Psoas muscle (tissue), 8 donors: ENCODE results near the gene CLCN7. TPM values are rescaled to one million over a fixed set of nuclear protein-coding genes. Genes with fewer than 3 reads are reported as not detected.

Experiments used
- ATAC-seq, 4 donors: fragments of 200-7000 bp; cut with Tn5 transposase; one replicate each; pipeline ENCODE4 v1.9.1; 2020; ENCODE audit warnings: moderate library complexity in 3 of 4, mild to moderate bottlenecking in 2 of 4
- DNase-seq, 2 donors: peaks; one replicate each; pipeline ENCODE4 v3.0.0-alpha.2; 2020
- H3K27ac ChIP-seq: fragments of 200-600 bp; one replicate; pipeline ENCODE4 v1.8.0; 2022
- H3K27me3 ChIP-seq, 3 donors: fragments of 200-600 bp in 1 of 3; one replicate each; pipeline versions ENCODE4 v1.6.1 to v1.8.0; 2013 to 2022; ENCODE audit warnings: low read length in 2 of 3, mild to moderate bottlenecking in 2 of 3, moderate library complexity in 1 of 3; ENCODE audit not compliant: insufficient read depth in 3 of 3
- H3K36me3 ChIP-seq, 2 donors: fragments of 200-600 bp in 1 of 2; one replicate each; pipeline versions ENCODE4 v1.6.1 to v1.8.0; 2013 to 2022; ENCODE audit warnings: low read depth in 1 of 2, mild to moderate bottlenecking in 1 of 2, moderate library complexity in 1 of 2; ENCODE audit not compliant: insufficient read depth in 1 of 2
- H3K4me1 ChIP-seq: fragments of 200-600 bp; one replicate; pipeline ENCODE4 v1.8.0; 2022
- H3K4me3 ChIP-seq: fragments of 200-600 bp; one replicate; pipeline ENCODE4 v1.8.0; 2022; ENCODE audit warnings: mild to moderate bottlenecking
- H3K9me3 ChIP-seq: fragments of 200-600 bp; one replicate; pipeline ENCODE4 v1.8.0; 2022
- WGBS, 3 donors: extraction: QIAGEN DNeasy Blood & Tissue Kit; methylation state at CpG; one replicate each; pipeline versions ENCODE4 v1.1.6 to v1.1.7; 2013; 5-methylcytosine and 5-hydroxymethylcytosine counted together
- intact Hi-C, 2 donors: fragments of 100-400 bp; cut with DNase I; formaldehyde crosslinking; loops; one replicate each; pipeline versions ENCODE4 v1.11.0 to v1.14.2; 2022
- polyA plus RNA-seq, 3 donors: library from polyadenylated mRNA; stranded (reverse); fragments of 200-250 nt; gene quantifications; one replicate each; pipeline ENCODE4 v1.2.3, GENCODE V29; 2013
- total RNA-seq, 4 donors: library from RNA; stranded (reverse); fragmentation: NEBNext Ultra II Directional in 2 of 4; extraction: Animal tissue kit (Norgen Biotek cat#: 25700) in 2 of 4; gene quantifications; one replicate each; pipeline versions ENCODE4 v1.2.1 to v1.2.4, GENCODE V29; 2021 to 2023
- TF ChIP-seq, protein P1 (sequence below): fragments of 200-600 bp; IDR thresholded peaks from one replicate; pipeline ENCODE4 v1.8.0; 2022; ENCODE audit warnings: antibody characterized with exemption
- donor health status: healthy with polysubstance abuse.
- donor health status: DM: no; HTN: no; CAD: no; lungs with moderate emphysema.
- donor health status: Bipolar disorder and iron deficiency.
- donor health status: healthy.
- donor health status: DM: yes; HTN: yes; CAD: no.
- donor health status: DM: no; HTN: no; CAD: no.
- donor health status: DM: no; HTN: no; CAD: no.
- donor health status: DM: yes; HTN: yes; CAD: no.

The CLCN7 gene
- total and polyA plus RNA-seq, 7 donors: 27.0 to 65.4 (median 41.2) TPM

DNA sequence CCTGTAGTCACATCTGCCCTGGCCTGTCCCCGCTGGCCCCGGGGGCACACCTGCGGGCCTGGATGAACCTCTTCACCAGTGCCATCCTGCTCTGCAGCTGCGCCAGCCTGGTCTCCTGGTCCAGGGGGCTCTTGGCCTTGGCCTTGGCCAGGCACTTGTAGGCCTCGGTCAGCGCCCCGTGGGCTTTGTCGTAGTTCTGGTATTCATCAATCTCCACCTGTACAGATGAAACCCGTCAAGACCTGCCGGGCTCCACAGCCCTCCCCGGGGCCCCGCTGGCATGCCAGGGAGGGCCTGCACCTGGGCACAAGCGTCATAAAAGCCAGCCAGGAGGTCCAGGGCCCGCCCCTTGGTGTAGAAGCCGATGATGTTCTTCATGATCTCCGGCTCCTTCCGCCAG, 45.0 kb upstream of the CLCN7 start:
- intact Hi-C loops: no loop called here
- ATAC-seq (no peak), DNase-seq (no peak)
- Histone ChIP-seq H3K4me1 (no peaks in the 10 kb centered on the region), H3K9me3 (no peaks in the 10 kb centered on the region), H3K27me3 (no peaks in the 10 kb centered on the region), H3K4me3 (no peak overlapping the region), H3K27ac (no peak overlapping the region), H3K36me3 (peaks cover 0 to 14% of the 10 kb centered on the region in 2 donors)
- WGBS, 3 donors: 92 to 94% (median 94%) methylated on average over 17 of the region's 17 CpGs
- TF ChIP-seq, protein P1, sequence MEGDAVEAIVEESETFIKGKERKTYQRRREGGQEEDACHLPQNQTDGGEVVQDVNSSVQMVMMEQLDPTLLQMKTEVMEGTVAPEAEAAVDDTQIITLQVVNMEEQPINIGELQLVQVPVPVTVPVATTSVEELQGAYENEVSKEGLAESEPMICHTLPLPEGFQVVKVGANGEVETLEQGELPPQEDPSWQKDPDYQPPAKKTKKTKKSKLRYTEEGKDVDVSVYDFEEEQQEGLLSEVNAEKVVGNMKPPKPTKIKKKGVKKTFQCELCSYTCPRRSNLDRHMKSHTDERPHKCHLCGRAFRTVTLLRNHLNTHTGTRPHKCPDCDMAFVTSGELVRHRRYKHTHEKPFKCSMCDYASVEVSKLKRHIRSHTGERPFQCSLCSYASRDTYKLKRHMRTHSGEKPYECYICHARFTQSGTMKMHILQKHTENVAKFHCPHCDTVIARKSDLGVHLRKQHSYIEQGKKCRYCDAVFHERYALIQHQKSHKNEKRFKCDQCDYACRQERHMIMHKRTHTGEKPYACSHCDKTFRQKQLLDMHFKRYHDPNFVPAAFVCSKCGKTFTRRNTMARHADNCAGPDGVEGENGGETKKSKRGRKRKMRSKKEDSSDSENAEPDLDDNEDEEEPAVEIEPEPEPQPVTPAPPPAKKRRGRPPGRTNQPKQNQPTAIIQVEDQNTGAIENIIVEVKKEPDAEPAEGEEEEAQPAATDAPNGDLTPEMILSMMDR: no peak

DNA sequence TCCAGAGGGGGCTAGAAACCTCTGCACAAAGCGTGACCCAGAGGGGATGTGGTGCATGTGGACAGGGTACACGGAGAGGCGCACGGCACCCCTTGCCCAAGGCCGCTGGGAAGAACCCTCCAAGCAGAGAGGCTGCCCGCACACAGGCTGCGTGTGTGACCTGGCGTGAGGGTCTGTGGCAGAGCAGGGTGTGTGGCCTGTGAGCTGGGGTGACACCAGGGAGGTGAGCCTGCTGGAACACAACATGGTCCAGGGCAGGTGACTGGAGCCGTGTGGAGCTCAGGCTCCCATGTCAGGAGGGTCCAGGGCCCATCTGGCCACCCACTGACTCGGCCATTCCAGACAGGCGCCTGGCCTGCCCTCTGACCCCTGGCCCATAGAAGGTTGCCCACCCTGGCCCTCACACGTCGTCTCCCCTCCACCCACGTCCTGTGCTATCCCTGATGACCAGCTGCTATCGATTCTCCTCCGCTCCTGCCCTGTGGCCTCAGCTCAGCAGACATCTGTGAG, 43.9 kb upstream of the CLCN7 start:
- ATAC-seq (peak in 1 of 4 donors; percentile 21), DNase-seq (no peak)
- TF ChIP-seq, protein P1: no peak
- Histone ChIP-seq H3K27me3 (no peaks in the 10 kb centered on the region), H3K27ac (no peak overlapping the region), H3K9me3 (no peaks in the 10 kb centered on the region), H3K36me3 (peaks cover 0 to 14% of the 10 kb centered on the region in 2 donors), H3K4me3 (no peak overlapping the region), H3K4me1 (no peaks in the 10 kb centered on the region)
- intact Hi-C loops: no loop called here
- WGBS, 3 donors: 90 to 92% (median 91%) methylated on average over 16 of the region's 16 CpGs

DNA sequence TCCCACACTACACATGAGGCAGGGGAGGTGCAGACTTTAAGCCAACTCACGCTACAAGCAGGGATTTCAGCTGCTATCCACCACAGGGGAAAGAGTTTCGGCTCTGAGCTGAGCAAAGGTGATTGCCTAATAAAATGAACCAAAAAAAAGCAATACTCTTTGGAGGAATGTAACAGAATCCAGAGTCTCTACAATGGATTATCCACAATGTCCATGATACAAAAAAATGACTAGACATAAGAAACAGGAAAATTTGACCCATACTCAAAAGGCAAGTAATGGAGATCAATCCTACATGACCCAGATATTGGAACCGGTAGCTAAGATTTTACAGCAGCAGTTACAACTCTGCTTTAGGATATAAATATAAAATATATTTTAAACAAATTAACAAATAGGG, 39.7 kb upstream of the CLCN7 start:
- Histone ChIP-seq H3K4me3 (no peak overlapping the region), H3K9me3 (no peaks in the 10 kb centered on the region), H3K36me3 (peaks cover 0 to under 1% of the 10 kb centered on the region in 2 donors), H3K27me3 (no peaks in the 10 kb centered on the region), H3K27ac (no peak overlapping the region), H3K4me1 (peaks cover 10% of the 10 kb centered on the region)
- TF ChIP-seq, protein P1: no peak
- 80 to 97% (median 96%) methylated on average over 3 of the region's 3 CpGs for WGBS, 3 donors
- intact Hi-C loops: no loop called here
- no peak for ATAC-seq
- DNase-seq: no peak

DNA sequence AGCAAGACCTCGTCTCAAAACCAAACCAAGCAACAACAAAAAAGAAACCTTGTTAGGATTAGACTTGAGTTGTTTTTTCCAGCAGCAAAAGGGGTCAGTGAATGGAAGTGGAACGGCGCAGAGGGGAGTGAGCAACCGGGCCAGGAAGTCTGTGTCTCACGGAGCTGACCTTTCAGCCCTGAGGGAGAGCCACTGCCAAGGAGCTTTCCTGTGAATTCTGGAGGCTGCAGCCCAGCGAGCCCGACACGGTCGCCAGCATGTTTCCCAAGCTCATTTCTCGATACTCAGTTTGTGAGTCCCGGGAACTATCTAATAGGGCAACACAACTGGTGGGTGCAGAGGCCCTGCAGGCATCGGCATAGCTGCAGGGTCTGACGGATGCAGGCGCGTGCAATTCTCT, 37.9 kb upstream of the CLCN7 start:
- Histone ChIP-seq H3K4me3 (no peak overlapping the region), H3K27ac (no peak overlapping the region), H3K9me3 (no peaks in the 10 kb centered on the region), H3K27me3 (no peaks in the 10 kb centered on the region), H3K4me1 (peaks cover 19% of the 10 kb centered on the region), H3K36me3 (no peaks in the 10 kb centered on the region)
- DNase-seq (no peak), ATAC-seq (no peak)
- WGBS, 3 donors: 74 to 83% (median 79%) methylated on average over 15 of the region's 15 CpGs
- TF ChIP-seq, protein P1: no peak
- intact Hi-C loops: no loop called here
